Natural killer cell treated with Interleukin-12 subunit alpha and Interleukin-12 subunit beta and Interleukin-15 and Interleukin-18, amount 100 ng/mL, for 72 hours (primary cell): ENCODE results near the gene HPSE2. TPM values are rescaled to one million over a fixed set of nuclear protein-coding genes. Genes with fewer than 3 reads are reported as not detected.

Experiments
- ATAC-seq, 2 donors: fragments of 150-1000 bp; cut with Tn5 transposase in 1 of 2; sonication (Bioruptor Pico), chemical (Tn5 transposase) in 1 of 2; 2 replicates each; pipeline ENCODE4 v1.10.0; 2021
- DNase-seq: peaks from one replicate; pipeline ENCODE4 v3.0.0; 2022; ENCODE audit warnings: low spot score
- H3K27ac Mint-ChIP-seq, 2 donors: 1 replicate in 1 of 2; 2 replicates in 1 of 2; pipeline ENCODE4 v1.8.0; 2022; ENCODE audit warnings: mixed read lengths in 2 of 2, mild to moderate bottlenecking in 1 of 2, moderate library complexity in 1 of 2
- H3K27me3 Mint-ChIP-seq, 2 donors: 1 replicate in 1 of 2; 2 replicates in 1 of 2; pipeline ENCODE4 v1.8.0; 2022; ENCODE audit warnings: mixed read lengths in 2 of 2
- H3K36me3 Mint-ChIP-seq: one replicate; pipeline ENCODE4 v1.8.0; 2022; ENCODE audit warnings: mixed read lengths
- H3K4me1 Mint-ChIP-seq, 2 donors: 1 replicate in 1 of 2; 2 replicates in 1 of 2; pipeline ENCODE4 v1.8.0; 2022; ENCODE audit warnings: low read depth in 2 of 2, mixed read lengths in 2 of 2, mild to moderate bottlenecking in 1 of 2
- H3K4me3 Mint-ChIP-seq: one replicate; pipeline ENCODE4 v1.8.0; 2022; ENCODE audit warnings: mixed read lengths
- H3K9me3 Mint-ChIP-seq: 2 replicates; pipeline ENCODE4 v1.8.0; 2022; ENCODE audit warnings: mixed read lengths
- total RNA-seq, 2 donors: library from RNA; stranded (reverse); gene quantifications; one replicate each; pipeline ENCODE4 v1.2.3, GENCODE V29; 2022

The HPSE2 gene
- total RNA-seq, 2 donors from 2014 or later = not detected

GRCh38 chr10:98795467-98795866, 440.2 kb downstream of the HPSE2 start:
- H3K9me3 Mint-ChIP-seq = peaks cover 7% of the 10 kb centered on the region
- H3K36me3 Mint-ChIP-seq = peaks cover 6% of the 10 kb centered on the region
- H3K27me3 Mint-ChIP-seq = peaks cover 0 to 4% of the 10 kb centered on the region in 2 donors
- no peak for DNase-seq
- H3K4me3 Mint-ChIP-seq = no peak overlapping the region
- ATAC-seq = no peak
- no peak overlapping the region for H3K27ac Mint-ChIP-seq
- H3K4me1 Mint-ChIP-seq = no peaks in the 10 kb centered on the region

DNA sequence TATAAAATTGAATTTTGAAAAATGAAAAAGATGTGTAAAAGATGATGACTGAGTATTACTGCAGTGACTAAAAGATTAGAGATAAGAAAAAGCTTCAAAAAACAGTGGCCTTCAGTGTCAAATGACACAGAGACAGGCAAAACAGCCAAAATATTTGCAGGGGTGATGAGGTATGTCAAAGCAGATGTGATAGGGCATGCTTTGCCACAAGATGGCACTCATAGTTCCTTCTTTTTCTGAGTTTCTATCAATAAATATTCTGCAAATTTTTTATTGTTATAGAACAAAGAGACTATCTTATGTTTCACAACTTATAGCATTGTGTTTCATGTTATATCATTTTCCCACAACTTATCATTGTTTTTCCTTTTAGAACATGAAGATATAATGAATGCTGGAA, 444.8 kb downstream of the HPSE2 start:
- Mint-ChIP-seq H3K27me3 (no peaks in the 10 kb centered on the region), H3K27ac (no peak overlapping the region), H3K4me1 (no peaks in the 10 kb centered on the region), H3K36me3 (no peaks in the 10 kb centered on the region), H3K9me3 (no peaks in the 10 kb centered on the region), H3K4me3 (no peak overlapping the region)
- DNase-seq (no peak), ATAC-seq (no peak)

GRCh38 chr10:98778277-98778759, 457.3 kb downstream of the HPSE2 start:
- Mint-ChIP-seq H3K9me3 (no peaks in the 10 kb centered on the region), H3K4me3 (no peak overlapping the region)

DNA sequence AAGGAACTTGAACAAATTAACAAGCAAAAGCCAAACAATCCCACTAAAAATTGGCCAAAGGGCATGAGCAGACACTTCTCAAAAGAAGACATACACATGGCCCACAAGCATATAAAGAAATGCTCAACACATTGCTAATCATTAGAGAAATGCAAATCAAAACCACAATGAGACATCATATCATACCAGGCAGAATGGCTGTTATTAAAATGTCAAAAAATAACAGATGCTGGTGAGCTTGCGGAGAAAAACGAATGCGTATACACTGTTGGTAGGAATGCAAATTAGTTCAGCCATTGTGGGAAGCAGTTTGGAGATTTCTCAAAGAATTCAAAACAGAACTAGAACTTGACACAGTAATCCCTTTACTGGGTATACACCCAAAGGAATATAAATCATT, 477.2 kb downstream of the HPSE2 start:
- H3K9me3 Mint-ChIP-seq = peaks cover 7% of the 10 kb centered on the region

More at GRCh38 chr10:98778277-98778759, 457.3 kb downstream of the HPSE2 start:
- ATAC-seq (no peak), DNase-seq (no peak)
- Mint-ChIP-seq H3K27ac (no peak overlapping the region), H3K36me3 (no peaks in the 10 kb centered on the region), H3K4me1 (no peaks in the 10 kb centered on the region), H3K27me3 (no peaks in the 10 kb centered on the region)

DNA sequence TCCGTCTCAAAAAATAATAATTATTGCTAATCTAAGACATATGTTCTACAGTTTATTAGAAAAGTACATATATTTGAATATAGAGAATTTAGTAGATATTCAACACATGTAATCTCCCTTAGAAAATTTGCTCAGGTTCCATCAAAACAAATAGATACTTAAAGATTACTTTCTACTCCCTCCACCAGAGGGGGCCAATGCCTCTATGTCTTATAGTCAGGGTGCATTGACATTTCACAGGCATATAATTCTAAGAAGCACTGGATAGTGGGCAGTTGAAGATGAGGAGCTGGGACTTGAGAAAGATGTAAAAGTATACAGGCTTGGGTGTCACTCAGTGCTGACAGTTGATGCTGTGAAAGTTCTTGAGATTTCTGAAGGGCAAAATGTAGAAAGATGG, 487.4 kb downstream of the HPSE2 start:
- H3K27ac Mint-ChIP-seq = no peak overlapping the region
- peaks cover 0 to 7% of the 10 kb centered on the region in 2 donors for H3K27me3 Mint-ChIP-seq
- DNase-seq = no peak
- no peak for ATAC-seq
- peaks cover 3% of the 10 kb centered on the region for H3K9me3 Mint-ChIP-seq
- H3K4me1 Mint-ChIP-seq = no peaks in the 10 kb centered on the region
- no peak overlapping the region for H3K4me3 Mint-ChIP-seq
- H3K36me3 Mint-ChIP-seq = no peaks in the 10 kb centered on the region

More for the DNA sequence above, 477.2 kb downstream of the HPSE2 start:
- H3K36me3 Mint-ChIP-seq = no peaks in the 10 kb centered on the region
- H3K4me1 Mint-ChIP-seq = peaks cover 0 to 5% of the 10 kb centered on the region in 2 donors
- H3K27me3 Mint-ChIP-seq = peaks cover 0 to 7% of the 10 kb centered on the region in 2 donors
- no peak for ATAC-seq
- H3K27ac Mint-ChIP-seq = no peak overlapping the region
- no peak for DNase-seq
- H3K4me3 Mint-ChIP-seq = no peak overlapping the region

GRCh38 chr10:98745645-98746044, 490.0 kb downstream of the HPSE2 start:
- no peak overlapping the region for H3K4me3 Mint-ChIP-seq

DNA sequence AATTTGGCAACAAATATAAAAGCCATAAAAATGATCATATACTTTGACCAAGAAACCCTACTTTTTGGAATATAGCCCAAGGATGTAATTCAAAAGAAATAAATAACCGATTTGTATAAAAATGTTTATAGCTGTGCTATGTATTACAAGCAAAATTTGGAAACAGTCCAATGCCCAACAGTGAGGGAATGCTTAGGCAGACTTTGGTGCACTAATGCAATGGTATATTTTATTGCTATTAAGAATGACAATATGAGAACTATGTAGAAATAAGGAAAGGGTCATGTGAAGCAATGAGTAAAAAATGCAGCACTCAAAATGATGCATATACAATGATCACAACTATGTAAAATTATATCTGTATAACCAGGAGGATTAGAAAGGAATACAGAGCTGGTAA, 515.1 kb downstream of the HPSE2 start:
- H3K36me3 Mint-ChIP-seq = no peaks in the 10 kb centered on the region
- peaks cover 5 to 26% of the 10 kb centered on the region in 2 donors for H3K27me3 Mint-ChIP-seq
- DNase-seq (no peak), ATAC-seq (no peak)
- no peak overlapping the region for H3K27ac Mint-ChIP-seq
- H3K4me3 Mint-ChIP-seq = no peak overlapping the region
- H3K4me1 Mint-ChIP-seq = no peaks in the 10 kb centered on the region
- no peaks in the 10 kb centered on the region for H3K9me3 Mint-ChIP-seq

More at GRCh38 chr10:98745645-98746044, 490.0 kb downstream of the HPSE2 start:
- DNase-seq = no peak
- Mint-ChIP-seq H3K4me1 (no peaks in the 10 kb centered on the region), H3K36me3 (no peaks in the 10 kb centered on the region), H3K27ac (no peak overlapping the region), H3K27me3 (peaks cover 0 to 7% of the 10 kb centered on the region in 2 donors), H3K9me3 (peaks cover under 1% of the 10 kb centered on the region)
- ATAC-seq = no peak

GRCh38 chr10:98713586-98713985, 522.1 kb downstream of the HPSE2 start:
- no peak overlapping the region for H3K4me3 Mint-ChIP-seq
- H3K9me3 Mint-ChIP-seq = no peaks in the 10 kb centered on the region
- H3K36me3 Mint-ChIP-seq = no peaks in the 10 kb centered on the region
- peaks cover 4 to 26% of the 10 kb centered on the region in 2 donors for H3K27me3 Mint-ChIP-seq
- ATAC-seq (no peak), DNase-seq (no peak)
- H3K4me1 Mint-ChIP-seq = no peaks in the 10 kb centered on the region
- no peak overlapping the region for H3K27ac Mint-ChIP-seq

- Mint-ChIP-seq H3K36me3 (no peaks in the 10 kb centered on the region), H3K27me3 (peaks cover 0 to 31% of the 10 kb centered on the region in 2 donors), H3K4me3 (no peak overlapping the region), H3K9me3 (peaks cover 8% of the 10 kb centered on the region), H3K27ac (no peak overlapping the region), H3K4me1 (no peaks in the 10 kb centered on the region)
- ATAC-seq (no peak), DNase-seq (no peak)
Observed at GRCh38 chr10:98696516-98696915, 539.1 kb downstream of the HPSE2 start.

- ATAC-seq = no peak
- Mint-ChIP-seq H3K27ac (no peak overlapping the region), H3K9me3 (peaks cover 8% of the 10 kb centered on the region), H3K4me1 (no peaks in the 10 kb centered on the region), H3K4me3 (no peak overlapping the region), H3K27me3 (peaks cover 0 to 31% of the 10 kb centered on the region in 2 donors), H3K36me3 (no peaks in the 10 kb centered on the region)
- no peak for DNase-seq
Observed at GRCh38 chr10:98694883-98695282, 540.8 kb downstream of the HPSE2 start.

DNA sequence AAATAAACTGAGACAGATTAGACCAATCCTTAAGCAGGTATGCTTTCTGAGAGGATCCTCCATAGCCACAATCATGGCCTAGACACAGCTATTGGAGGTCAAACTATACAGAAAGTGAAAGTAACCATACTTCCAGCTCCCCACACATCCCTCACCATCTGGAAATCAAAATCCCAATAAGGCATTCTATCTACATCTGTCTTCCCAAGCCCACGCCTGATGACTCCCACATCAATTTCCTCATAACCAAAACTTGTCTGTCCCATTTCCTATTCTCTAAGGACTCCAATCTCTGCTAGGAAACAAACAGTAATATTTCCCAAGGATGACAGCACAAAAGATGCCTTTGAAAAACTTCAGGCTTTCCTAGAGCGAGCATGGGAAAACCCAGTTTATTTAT, 541.6 kb downstream of the HPSE2 start:
- peaks cover 11% of the 10 kb centered on the region for H3K9me3 Mint-ChIP-seq
- peaks cover 5% of the 10 kb centered on the region for H3K36me3 Mint-ChIP-seq
- H3K27ac Mint-ChIP-seq = no peak overlapping the region
- H3K27me3 Mint-ChIP-seq = peaks cover 0 to 36% of the 10 kb centered on the region in 2 donors
- ATAC-seq (no peak), DNase-seq (no peak)
- no peak overlapping the region for H3K4me3 Mint-ChIP-seq
- H3K4me1 Mint-ChIP-seq = no peaks in the 10 kb centered on the region

- H3K27me3 Mint-ChIP-seq = peaks cover 9 to 33% of the 10 kb centered on the region in 2 donors
- no peak for DNase-seq
Observed at GRCh38 chr10:98687685-98688084, 548.0 kb downstream of the HPSE2 start.

GRCh38 chr10:98684019-98684899, 551.4 kb downstream of the HPSE2 start:
- Mint-ChIP-seq H3K4me3 (no peak overlapping the region), H3K9me3 (peaks cover 6% of the 10 kb centered on the region), H3K36me3 (peaks cover 4% of the 10 kb centered on the region), H3K4me1 (no peaks in the 10 kb centered on the region), H3K27me3 (peaks cover 9 to 30% of the 10 kb centered on the region in 2 donors), H3K27ac (no peak overlapping the region)
- no peak for DNase-seq
- no peak for ATAC-seq

More at GRCh38 chr10:98687685-98688084, 548.0 kb downstream of the HPSE2 start:
- Mint-ChIP-seq H3K9me3 (peaks cover 7% of the 10 kb centered on the region), H3K36me3 (peaks cover 6% of the 10 kb centered on the region), H3K27ac (no peak overlapping the region), H3K4me1 (no peaks in the 10 kb centered on the region), H3K4me3 (no peak overlapping the region)
- ATAC-seq = no peak

DNA sequence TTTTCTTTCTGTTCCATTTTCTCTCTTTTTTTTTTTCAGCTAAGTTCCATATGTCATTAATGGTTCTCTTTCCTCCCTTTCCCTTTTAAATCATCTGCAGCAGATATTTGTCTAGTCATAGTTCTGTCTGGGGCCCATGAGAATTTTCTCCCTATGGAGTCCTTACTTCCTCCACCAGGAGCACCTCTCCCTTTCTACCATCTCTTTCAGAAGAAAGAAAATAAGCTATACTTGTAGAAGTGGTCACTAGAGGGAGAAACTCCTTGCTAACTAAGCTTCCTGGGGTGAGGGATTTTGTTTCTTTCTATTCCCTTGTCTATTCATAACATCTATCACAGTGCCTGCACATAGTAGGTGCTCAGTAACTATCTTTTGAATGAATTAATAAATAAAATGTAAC, 558.8 kb downstream of the HPSE2 start:
- Mint-ChIP-seq H3K36me3 (no peaks in the 10 kb centered on the region), H3K4me3 (no peak overlapping the region), H3K27me3 (peaks cover 8 to 12% of the 10 kb centered on the region in 2 donors), H3K9me3 (no peaks in the 10 kb centered on the region), H3K27ac (no peak overlapping the region), H3K4me1 (no peaks in the 10 kb centered on the region)
- ATAC-seq = no peak
- no peak for DNase-seq
